PC-3 (cell line): ENCODE results near the gene DPH7.

Experiments used
- CTCF ChIP-seq: fragments of 300-600 bp; sonication (generic); conservative IDR thresholded peaks from 2 replicates; pipeline ENCODE4 v1.5.1; 2017; ENCODE audit warnings: antibody characterized with exemption, low read depth, mild to moderate bottlenecking, low read length
- EZH2 ChIP-seq: fragments of 300-600 bp; sonication (generic); IDR thresholded peaks from one replicate; pipeline ENCODE4 v1.6.1; 2017; ENCODE audit warnings: antibody characterized with exemption, mild to moderate bottlenecking, low read length; ENCODE audit not compliant: unreplicated experiment

- TF ChIP-seq CTCF (no peak), EZH2 (no peak)
Observed at GRCh38 chr9:137506274-137506673, 72.5 kb downstream of the DPH7 start.
